ENCODE results near the gene STYK1. TPM values are rescaled to one million over a fixed set of nuclear protein-coding genes. Genes with fewer than 3 reads are reported as not detected.

Gene STYK1
- total RNA-seq, 1 donor from 2014 or later: 1.5 TPM

- no peak for DNase-seq (ENCODE audit: low read depth)
- Histone ChIP-seq H3K4me3 (ENCODE audit: low read depth, low read length) (no peak overlapping the region), H3K36me3 (ENCODE audit: control insufficient read depth, insufficient read depth, low read length) (no peaks in the 10 kb centered on the region), H3K27me3 (ENCODE audit: control insufficient read depth, insufficient read depth, low read length) (no peaks in the 10 kb centered on the region)
- TF ChIP-seq CTCF (IDR thresholded peaks at IDR 0.05; ENCODE audit: insufficient read depth, low read length, poor library complexity, severe bottlenecking): no peak
Observed at GRCh38 chr12:10701131-10701681, 27.4 kb upstream of the STYK1 start.

DNA sequence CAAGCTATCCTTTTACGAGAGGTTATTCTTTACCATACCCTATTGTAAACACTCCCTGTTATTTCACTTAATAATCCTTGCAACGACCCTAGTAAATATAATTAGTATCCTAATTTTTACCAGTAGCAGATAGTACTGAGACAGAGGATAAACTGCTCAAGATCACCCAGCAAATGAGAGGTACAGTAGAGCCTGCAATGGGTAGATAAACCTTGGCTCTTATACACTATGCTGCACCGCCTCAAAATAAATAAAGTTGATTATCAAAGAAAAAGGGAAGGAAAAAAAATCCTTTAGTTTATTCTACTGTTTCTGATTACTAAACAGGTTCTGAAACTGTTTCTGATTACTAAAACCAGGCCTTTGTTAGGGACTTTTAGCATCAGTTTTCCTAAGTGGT, 26.7 kb upstream of the STYK1 start:
- Histone ChIP-seq H3K27me3 (ENCODE audit: control insufficient read depth, insufficient read depth, low read length) (no peaks in the 10 kb centered on the region), H3K36me3 (ENCODE audit: control insufficient read depth, insufficient read depth, low read length) (no peaks in the 10 kb centered on the region), H3K4me3 (ENCODE audit: low read depth, low read length) (no peak overlapping the region)
- no peak for TF ChIP-seq CTCF (IDR thresholded peaks at IDR 0.05; ENCODE audit: insufficient read depth, low read length, poor library complexity, severe bottlenecking)
- no peak for DNase-seq (ENCODE audit: low read depth)

GRCh38 chr12:10697862-10698261, 24.0 kb upstream of the STYK1 start:
- TF ChIP-seq CTCF (IDR thresholded peaks at IDR 0.05; ENCODE audit: insufficient read depth, low read length, poor library complexity, severe bottlenecking): no peak
- H3K36me3 ChIP-seq (ENCODE audit: control insufficient read depth, insufficient read depth, low read length): no peaks in the 10 kb centered on the region
- DNase-seq (ENCODE audit: low read depth): no peak
- no peak overlapping the region for H3K4me3 ChIP-seq (ENCODE audit: low read depth, low read length)
- H3K27me3 ChIP-seq (ENCODE audit: control insufficient read depth, insufficient read depth, low read length): no peaks in the 10 kb centered on the region

- Histone ChIP-seq H3K36me3 (ENCODE audit: control insufficient read depth, insufficient read depth, low read length) (no peaks in the 10 kb centered on the region), H3K4me3 (ENCODE audit: low read depth, low read length) (no peak overlapping the region), H3K27me3 (ENCODE audit: control insufficient read depth, insufficient read depth, low read length) (no peaks in the 10 kb centered on the region)
- no peak for TF ChIP-seq CTCF (IDR thresholded peaks at IDR 0.05; ENCODE audit: insufficient read depth, low read length, poor library complexity, severe bottlenecking)
- no peak for DNase-seq (ENCODE audit: low read depth)
Observed at GRCh38 chr12:10697156-10697555, 23.3 kb upstream of the STYK1 start.

- Histone ChIP-seq H3K36me3 (ENCODE audit: control insufficient read depth, insufficient read depth, low read length) (no peaks in the 10 kb centered on the region), H3K27me3 (ENCODE audit: control insufficient read depth, insufficient read depth, low read length) (no peaks in the 10 kb centered on the region), H3K4me3 (ENCODE audit: low read depth, low read length) (no peak overlapping the region)
- no peak for TF ChIP-seq CTCF (IDR thresholded peaks at IDR 0.05; ENCODE audit: insufficient read depth, low read length, poor library complexity, severe bottlenecking)
- DNase-seq (ENCODE audit: low read depth): no peak
Observed at GRCh38 chr12:10690906-10691305, 17.1 kb upstream of the STYK1 start.

DNA sequence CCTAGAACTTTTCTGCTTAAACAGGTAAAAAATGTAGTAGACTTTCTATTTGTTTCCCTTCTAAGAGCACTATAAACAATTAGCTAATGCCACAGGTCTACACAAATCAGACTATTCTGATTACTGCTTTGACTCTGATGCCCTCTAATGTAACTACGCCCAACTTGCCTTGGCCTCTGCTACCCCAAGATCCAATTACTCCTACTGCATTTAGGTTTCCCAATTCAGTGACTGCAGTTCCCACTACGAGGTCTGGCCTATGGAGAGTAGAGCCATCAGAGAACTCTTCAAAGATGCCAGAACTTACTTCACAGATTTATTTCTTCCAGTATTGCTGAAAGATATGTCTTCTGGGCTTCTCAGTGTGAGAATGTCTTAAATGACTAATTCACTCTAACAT, 15.3 kb upstream of the STYK1 start:
- H3K36me3 ChIP-seq (ENCODE audit: control insufficient read depth, insufficient read depth, low read length): no peaks in the 10 kb centered on the region
- no peaks in the 10 kb centered on the region for H3K27me3 ChIP-seq (ENCODE audit: control insufficient read depth, insufficient read depth, low read length)
- no peak overlapping the region for H3K4me3 ChIP-seq (ENCODE audit: low read depth, low read length)
- DNase-seq (ENCODE audit: low read depth): no peak
- no peak for TF ChIP-seq CTCF (IDR thresholded peaks at IDR 0.05; ENCODE audit: insufficient read depth, low read length, poor library complexity, severe bottlenecking)
